ENCODE measurements around the gene FGF14.

DNA sequence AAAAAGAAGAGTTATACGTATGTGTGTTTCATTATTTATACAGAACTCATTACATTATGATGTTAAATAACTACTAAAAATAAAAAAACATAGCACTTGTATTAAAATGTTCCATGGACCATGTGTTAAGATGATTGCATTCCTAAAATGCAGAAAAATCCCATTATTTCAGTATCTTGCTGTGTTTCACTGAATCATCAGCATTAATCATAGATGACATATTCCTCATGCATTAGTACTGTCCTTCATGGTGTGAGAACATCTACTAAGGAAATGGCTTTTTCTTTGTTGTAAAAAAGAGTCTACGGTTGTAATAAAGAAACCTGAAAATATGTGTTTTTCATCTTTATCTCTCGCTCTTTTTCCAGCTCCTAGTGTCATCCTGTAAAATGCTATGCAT is 416.5 kb downstream of the FGF14 start:
- no peak for TF ChIP-seq POLR2A (IDR thresholded peaks at IDR 0.05; ENCODE audit: low read depth, low read length)
- no peak for TF ChIP-seq POLR2AphosphoS5 (IDR thresholded peaks at IDR 0.05; ENCODE audit: low read depth, low read length)
